BLaER1 treated with 17β-estradiol and CSF1 and Interleukin-3, amounts not matched to agents 10 nM and 100 nM (cell line): ENCODE measurements around the gene AKAP1.

Experiments
- H3K27ac ChIP-seq, 11 experiments: shearing (Covaris generic); formaldehyde crosslinking; 2 replicates each; pipeline ENCODE4 v1.8.1; 2022
- H3K27me3 ChIP-seq, 11 experiments: shearing (Covaris generic); formaldehyde crosslinking; 2 replicates each; pipeline ENCODE4 v1.8.1; 2022
- H3K36me3 ChIP-seq, 11 experiments: shearing (Covaris generic); formaldehyde crosslinking; 2 replicates each; pipeline ENCODE4 v1.8.1; 2022
- H3K4me1 ChIP-seq, 10 experiments: shearing (Covaris generic); formaldehyde crosslinking; 2 replicates each; pipeline ENCODE4 v1.8.1; 2022
- H3K4me2 ChIP-seq, 11 experiments: shearing (Covaris generic); formaldehyde crosslinking; 2 replicates each; pipeline ENCODE4 v1.8.1; 2022
- H3K4me3 ChIP-seq, 10 experiments: shearing (Covaris generic); formaldehyde crosslinking; 2 replicates each; pipeline ENCODE4 v1.8.1; 2022
- H3K9ac ChIP-seq, 11 experiments: shearing (Covaris generic); formaldehyde crosslinking; 2 replicates each; pipeline ENCODE4 v1.8.1; 2022
- H3K9me3 ChIP-seq, 11 experiments: shearing (Covaris generic); formaldehyde crosslinking; replicated peaks in 1 of 11; 2 replicates each; pipeline ENCODE4 v1.8.1; 2022
- H4K20me1 ChIP-seq, 11 experiments: shearing (Covaris generic); formaldehyde crosslinking; 2 replicates each; pipeline ENCODE4 v1.8.1; 2022
- Cebpa-rat ChIP-seq, 11 experiments: shearing (Covaris generic); IDR thresholded peaks; 2 replicates each; pipeline ENCODE4 v1.8.1; 2022

Gene AKAP1

GRCh38 chr17:57136355-57136754 lies 51.3 kb downstream of the AKAP1 start:
- Histone ChIP-seq H3K36me3 (no peaks in the 10 kb centered on the region), H3K9ac (peak overlapping the region in 9 of 11 experiments; percentile 31 to 82 (median 62); a peak in 17 of 22 replicates), H3K4me1 (peaks cover 20 to 89% (median 85%) of the 10 kb centered on the region in 10 experiments), H4K20me1 (no peaks in the 10 kb centered on the region; a peak in 1 of 22 replicates), H3K27ac (peak overlapping the region in 8 of 11 experiments; percentile 45 to 81 (median 70); a peak in 15 of 22 replicates), H3K9me3 (no peaks in the 10 kb centered on the region), H3K4me3 (peak overlapping the region in 9 of 10 experiments; percentile 2 to 56 (median 41); a peak in 15 of 20 replicates), H3K27me3 (peaks cover 0 to 12% (median 0%) of the 10 kb centered on the region in 11 experiments; a peak in 2 of 22 replicates), H3K4me2 (peak overlapping the region; percentile 79 to 99 (median 88))
- no peak for TF ChIP-seq Cebpa-rat (IDR thresholded peaks at IDR 0.05)

GRCh38 chr17:57138030-57138911 lies 53.2 kb downstream of the AKAP1 start:
- no peaks in the 10 kb centered on the region; a peak in 1 of 22 replicates for H4K20me1 ChIP-seq
- peak overlapping the region in 5 of 11 experiments; percentile 26 to 60 (median 49); a peak in 9 of 22 replicates for H3K9ac ChIP-seq
- H3K4me2 ChIP-seq = peak overlapping the region in 9 of 11 experiments; percentile 23 to 86 (median 69); a peak in 17 of 22 replicates
- H3K36me3 ChIP-seq = no peaks in the 10 kb centered on the region
- H3K4me1 ChIP-seq = peaks cover 29 to 100% (median 96%) of the 10 kb centered on the region in 10 experiments
- H3K27me3 ChIP-seq = peaks cover 0 to 10% (median 0%) of the 10 kb centered on the region in 11 experiments; a peak in 2 of 22 replicates
- no peaks in the 10 kb centered on the region for H3K9me3 ChIP-seq
- TF ChIP-seq Cebpa-rat (IDR thresholded peaks at IDR 0.05) = no peak
- H3K4me3 ChIP-seq = no peak overlapping the region
- H3K27ac ChIP-seq = peak overlapping the region in 5 of 11 experiments; percentile 5 to 61 (median 53); a peak in 8 of 22 replicates

- H3K4me1 ChIP-seq = peaks cover 25 to 100% (median 96%) of the 10 kb centered on the region in 10 experiments
- H3K27ac ChIP-seq = peak overlapping the region in 2 of 11 experiments; percentile 39 to 61; a peak in 1 of 22 replicates
- 0 out of 22 replicates have a peak, but pooled peaks cover 0 to 6% (median 0%) of the 10 kb centered on the region in 11 experiments for H3K27me3 ChIP-seq
- no peak overlapping the region for H3K9ac ChIP-seq
- H3K4me2 ChIP-seq = peak overlapping the region in 6 of 11 experiments; percentile 60 to 86 (median 70); a peak in 10 of 22 replicates
- H4K20me1 ChIP-seq = no peaks in the 10 kb centered on the region; a peak in 1 of 22 replicates
- no peaks in the 10 kb centered on the region for H3K36me3 ChIP-seq
- no peak overlapping the region for H3K4me3 ChIP-seq
- H3K9me3 ChIP-seq = no peaks in the 10 kb centered on the region
- TF ChIP-seq Cebpa-rat (IDR thresholded peaks at IDR 0.05) = no peak
Observed at GRCh38 chr17:57138956-57139576, 54.0 kb downstream of the AKAP1 start.

GRCh38 chr17:57140316-57140715 lies 55.3 kb downstream of the AKAP1 start:
- H3K4me3 ChIP-seq = no peak overlapping the region
- no peak for TF ChIP-seq Cebpa-rat (IDR thresholded peaks at IDR 0.05)
- no peaks in the 10 kb centered on the region for H3K36me3 ChIP-seq
- H3K27me3 ChIP-seq = 0 out of 22 replicates have a peak, but pooled peaks cover 0 to 6% (median 0%) of the 10 kb centered on the region in 11 experiments
- peak overlapping the region in 4 of 11 experiments; percentile 2 to 39 (median 17); a peak in 4 of 22 replicates for H3K27ac ChIP-seq
- peaks cover 30 to 100% (median 96%) of the 10 kb centered on the region in 10 experiments for H3K4me1 ChIP-seq
- H3K4me2 ChIP-seq = peak overlapping the region in 8 of 11 experiments; percentile 32 to 86 (median 51); a peak in 15 of 22 replicates
- H3K9ac ChIP-seq = peak overlapping the region in 1 of 11 experiments; percentile 22; a peak in 1 of 22 replicates
- H4K20me1 ChIP-seq = no peaks in the 10 kb centered on the region
- H3K9me3 ChIP-seq = no peaks in the 10 kb centered on the region

GRCh38 chr17:57142925-57143324 lies 57.9 kb downstream of the AKAP1 start:
- no peaks in the 10 kb centered on the region for H3K36me3 ChIP-seq
- no peak overlapping the region for H3K4me3 ChIP-seq
- 0 out of 22 replicates have a peak, but pooled peaks cover 0 to 4% (median 0%) of the 10 kb centered on the region in 11 experiments for H3K27me3 ChIP-seq
- H4K20me1 ChIP-seq = no peaks in the 10 kb centered on the region
- H3K4me1 ChIP-seq = peaks cover 15 to 100% (median 92%) of the 10 kb centered on the region in 10 experiments
- H3K9ac ChIP-seq = no peak overlapping the region
- H3K27ac ChIP-seq = no peak overlapping the region
- peaks cover under 1 to 6% (median 4%) of the 10 kb centered on the region in 11 experiments; a peak in 15 of 22 replicates for H3K9me3 ChIP-seq
- TF ChIP-seq Cebpa-rat (IDR thresholded peaks at IDR 0.05) = no peak
- H3K4me2 ChIP-seq = peak overlapping the region; percentile 0 to 82 (median 34); a peak in 19 of 22 replicates

- H3K9me3 ChIP-seq = peaks cover 5 to 10% (median 9%) of the 10 kb centered on the region in 11 experiments; a peak in 18 of 22 replicates
- no peak overlapping the region for H3K4me3 ChIP-seq
- peaks cover 15 to 96% (median 87%) of the 10 kb centered on the region in 10 experiments for H3K4me1 ChIP-seq
- H3K36me3 ChIP-seq = no peaks in the 10 kb centered on the region
- no peak overlapping the region for H3K9ac ChIP-seq
- H3K27me3 ChIP-seq = no peaks in the 10 kb centered on the region
- H4K20me1 ChIP-seq = no peaks in the 10 kb centered on the region
- peak overlapping the region in 10 of 11 experiments; percentile 18 to 82 (median 35); a peak in 16 of 22 replicates for H3K4me2 ChIP-seq
- TF ChIP-seq Cebpa-rat (IDR thresholded peaks at IDR 0.05) = no peak
- H3K27ac ChIP-seq = no peak overlapping the region
Observed at GRCh38 chr17:57143361-57143760, 58.3 kb downstream of the AKAP1 start.

- H3K27me3 ChIP-seq = no peaks in the 10 kb centered on the region
- H4K20me1 ChIP-seq = no peaks in the 10 kb centered on the region
- H3K4me1 ChIP-seq = peaks cover 15 to 91% (median 82%) of the 10 kb centered on the region in 10 experiments
- peak overlapping the region in 5 of 11 experiments; percentile 70 to 82 (median 80); a peak in 9 of 22 replicates for H3K4me2 ChIP-seq
- H3K36me3 ChIP-seq = 0 out of 22 replicates have a peak, but pooled peaks cover 0 to 3% (median 0%) of the 10 kb centered on the region in 11 experiments
- H3K27ac ChIP-seq = no peak overlapping the region
- H3K4me3 ChIP-seq = no peak overlapping the region
- H3K9ac ChIP-seq = no peak overlapping the region
- no peak for TF ChIP-seq Cebpa-rat (IDR thresholded peaks at IDR 0.05)
- peaks cover 10 to 16% (median 14%) of the 10 kb centered on the region in 11 experiments for H3K9me3 ChIP-seq
Observed at GRCh38 chr17:57143919-57144318, 58.9 kb downstream of the AKAP1 start.

GRCh38 chr17:57144567-57144966 lies 59.5 kb downstream of the AKAP1 start:
- no peak for TF ChIP-seq Cebpa-rat (IDR thresholded peaks at IDR 0.05)
- H3K9me3 ChIP-seq = peaks cover 17 to 22% (median 21%) of the 10 kb centered on the region in 11 experiments
- peak overlapping the region in 5 of 11 experiments; percentile 2 to 62 (median 36); a peak in 4 of 22 replicates for H3K9ac ChIP-seq
- H3K4me2 ChIP-seq = peak overlapping the region in 10 of 11 experiments; percentile 42 to 82 (median 68); a peak in 21 of 22 replicates
- peak overlapping the region in 1 of 10 experiments; percentile 2; a peak in 1 of 20 replicates for H3K4me3 ChIP-seq
- peaks cover 0 to 8% (median 0%) of the 10 kb centered on the region in 11 experiments; a peak in 2 of 22 replicates for H3K36me3 ChIP-seq
- peak overlapping the region in 6 of 11 experiments; percentile 2 to 60 (median 52); a peak in 7 of 22 replicates for H3K27ac ChIP-seq
- H3K27me3 ChIP-seq = no peaks in the 10 kb centered on the region
- H4K20me1 ChIP-seq = no peaks in the 10 kb centered on the region
- peaks cover 15 to 84% (median 76%) of the 10 kb centered on the region in 10 experiments for H3K4me1 ChIP-seq
